ENCODE results near the gene NOL11. TPM values are rescaled to one million over a fixed set of nuclear protein-coding genes. Genes with fewer than 3 reads are reported as not detected.

NOL11 gene
- polyA plus RNA-seq, 1 of the 3 experiments (the other 2 are of a cell fraction) = 27.0 TPM

DNA sequence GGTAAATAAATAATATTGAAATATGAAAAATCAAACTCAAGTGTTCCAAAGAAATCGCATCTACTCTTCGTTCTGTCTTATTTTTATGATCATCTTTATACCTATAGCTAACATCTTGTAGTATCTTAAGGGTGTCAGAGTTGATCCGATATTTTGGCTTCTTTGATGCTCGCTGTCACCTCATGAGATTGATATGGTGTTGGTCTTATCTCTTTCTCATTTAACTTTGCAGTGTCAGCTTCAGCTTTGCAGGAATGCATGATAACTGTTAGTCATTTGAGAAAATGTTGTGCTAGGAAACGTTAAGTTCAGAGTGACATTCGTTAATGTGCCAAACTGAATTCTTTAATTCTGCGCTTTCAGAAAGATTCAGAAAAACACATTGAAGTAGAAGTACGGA lies 19.4 kb downstream of the NOL11 start (continued):
- TF ChIP-seq, protein P1, sequence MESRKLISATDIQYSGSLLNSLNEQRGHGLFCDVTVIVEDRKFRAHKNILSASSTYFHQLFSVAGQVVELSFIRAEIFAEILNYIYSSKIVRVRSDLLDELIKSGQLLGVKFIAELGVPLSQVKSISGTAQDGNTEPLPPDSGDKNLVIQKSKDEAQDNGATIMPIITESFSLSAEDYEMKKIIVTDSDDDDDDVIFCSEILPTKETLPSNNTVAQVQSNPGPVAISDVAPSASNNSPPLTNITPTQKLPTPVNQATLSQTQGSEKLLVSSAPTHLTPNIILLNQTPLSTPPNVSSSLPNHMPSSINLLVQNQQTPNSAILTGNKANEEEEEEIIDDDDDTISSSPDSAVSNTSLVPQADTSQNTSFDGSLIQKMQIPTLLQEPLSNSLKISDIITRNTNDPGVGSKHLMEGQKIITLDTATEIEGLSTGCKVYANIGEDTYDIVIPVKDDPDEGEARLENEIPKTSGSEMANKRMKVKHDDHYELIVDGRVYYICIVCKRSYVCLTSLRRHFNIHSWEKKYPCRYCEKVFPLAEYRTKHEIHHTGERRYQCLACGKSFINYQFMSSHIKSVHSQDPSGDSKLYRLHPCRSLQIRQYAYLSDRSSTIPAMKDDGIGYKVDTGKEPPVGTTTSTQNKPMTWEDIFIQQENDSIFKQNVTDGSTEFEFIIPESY (IDR thresholded peaks at IDR 0.05; ENCODE audit: borderline replicate concordance, low read depth) = no peak

DNA sequence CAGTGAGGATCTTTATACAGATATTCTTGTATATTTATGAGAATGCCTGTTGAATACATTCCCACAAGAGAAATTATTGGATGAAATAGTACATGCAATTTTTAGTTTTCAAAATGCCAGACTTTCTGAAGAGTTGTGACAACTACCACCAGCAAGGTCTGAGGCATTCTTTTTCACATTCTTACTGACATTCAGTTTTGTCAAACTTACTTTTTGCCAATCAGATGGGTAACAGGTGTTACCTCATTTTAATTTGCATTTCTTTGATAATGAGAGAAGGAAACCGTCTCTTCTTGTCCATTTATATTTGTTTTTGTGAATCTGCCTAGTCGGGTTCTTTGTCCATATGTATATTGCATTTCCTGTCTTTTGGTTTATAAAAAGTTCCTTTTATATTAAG lies 24.3 kb downstream of the NOL11 start:
- H3K4me2 ChIP-seq = no peak overlapping the region
- ChIA-PET CTCF (interaction anchor here (0.6 to 1.8 kb wide), 3 partner anchors 24 to 295 kb away, joined by 3 to 5 read pairs (median 3); no protein-coding TSS in a partner anchor), POLR2A (no interaction called here)
- no peaks in the 10 kb centered on the region for H3K9me2 ChIP-seq
- H3K36me3 ChIP-seq (replicated peaks in 1 of 2; ENCODE audit: control insufficient read depth in 1 of 2, insufficient read depth in 2 of 2, low read length in 1 of 2) = peaks cover 60 to 92% of the 10 kb centered on the region in 2 experiments
- no peaks in the 10 kb centered on the region for H4K20me1 ChIP-seq (ENCODE audit: insufficient read depth)
- 93% methylated on average over 2 of the region's 2 CpGs for WGBS (ENCODE audit: low lambda C conversion rate)
- H3K9me3 ChIP-seq = no peaks in the 10 kb centered on the region
- H3K4me3 ChIP-seq (ENCODE audit: low read depth in 2 of 2, low read length in 1 of 2) = no peak overlapping the region
- TF ChIP-seq, protein P2, sequence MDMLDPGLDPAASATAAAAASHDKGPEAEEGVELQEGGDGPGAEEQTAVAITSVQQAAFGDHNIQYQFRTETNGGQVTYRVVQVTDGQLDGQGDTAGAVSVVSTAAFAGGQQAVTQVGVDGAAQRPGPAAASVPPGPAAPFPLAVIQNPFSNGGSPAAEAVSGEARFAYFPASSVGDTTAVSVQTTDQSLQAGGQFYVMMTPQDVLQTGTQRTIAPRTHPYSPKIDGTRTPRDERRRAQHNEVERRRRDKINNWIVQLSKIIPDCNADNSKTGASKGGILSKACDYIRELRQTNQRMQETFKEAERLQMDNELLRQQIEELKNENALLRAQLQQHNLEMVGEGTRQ (IDR thresholded peaks at IDR 0.05; ENCODE audit: borderline replicate concordance, low read depth, low read length) = no peak
- no peak for TF ChIP-seq RFX5 (IDR thresholded peaks at IDR 0.05; ENCODE audit: low read length)
- no peak for TF ChIP-seq GABPA (IDR thresholded peaks at IDR 0.05; ENCODE audit: low read depth)
- no peak for TF ChIP-seq ELF1 (IDR thresholded peaks at IDR 0.05)
- TF ChIP-seq, protein P1 (IDR thresholded peaks at IDR 0.05; ENCODE audit: borderline replicate concordance, low read depth) = no peak
- no peak for TF ChIP-seq TCF12 (IDR thresholded peaks at IDR 0.05)
- no peak for TF ChIP-seq TAF1 (IDR thresholded peaks at IDR 0.05; ENCODE audit: borderline replicate concordance, low read depth, low read length)
- TF ChIP-seq FOXM1 (IDR thresholded peaks at IDR 0.05; ENCODE audit: low read depth) = no peak
- no peak for TF ChIP-seq NRF1 (IDR thresholded peaks at IDR 0.05; ENCODE audit: low read depth, low read length)
- TF ChIP-seq JUND (IDR thresholded peaks at IDR 0.05) = no peak
- TF ChIP-seq EZH2phosphoT487 (IDR thresholded peaks at IDR 0.05; ENCODE audit: borderline replicate concordance, low read depth) = no peak
- TF ChIP-seq, protein P3, sequence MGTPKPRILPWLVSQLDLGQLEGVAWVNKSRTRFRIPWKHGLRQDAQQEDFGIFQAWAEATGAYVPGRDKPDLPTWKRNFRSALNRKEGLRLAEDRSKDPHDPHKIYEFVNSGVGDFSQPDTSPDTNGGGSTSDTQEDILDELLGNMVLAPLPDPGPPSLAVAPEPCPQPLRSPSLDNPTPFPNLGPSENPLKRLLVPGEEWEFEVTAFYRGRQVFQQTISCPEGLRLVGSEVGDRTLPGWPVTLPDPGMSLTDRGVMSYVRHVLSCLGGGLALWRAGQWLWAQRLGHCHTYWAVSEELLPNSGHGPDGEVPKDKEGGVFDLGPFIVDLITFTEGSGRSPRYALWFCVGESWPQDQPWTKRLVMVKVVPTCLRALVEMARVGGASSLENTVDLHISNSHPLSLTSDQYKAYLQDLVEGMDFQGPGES (IDR thresholded peaks at IDR 0.05; ENCODE audit: low read depth, low read length) = no peak
- TF ChIP-seq, protein P4, sequence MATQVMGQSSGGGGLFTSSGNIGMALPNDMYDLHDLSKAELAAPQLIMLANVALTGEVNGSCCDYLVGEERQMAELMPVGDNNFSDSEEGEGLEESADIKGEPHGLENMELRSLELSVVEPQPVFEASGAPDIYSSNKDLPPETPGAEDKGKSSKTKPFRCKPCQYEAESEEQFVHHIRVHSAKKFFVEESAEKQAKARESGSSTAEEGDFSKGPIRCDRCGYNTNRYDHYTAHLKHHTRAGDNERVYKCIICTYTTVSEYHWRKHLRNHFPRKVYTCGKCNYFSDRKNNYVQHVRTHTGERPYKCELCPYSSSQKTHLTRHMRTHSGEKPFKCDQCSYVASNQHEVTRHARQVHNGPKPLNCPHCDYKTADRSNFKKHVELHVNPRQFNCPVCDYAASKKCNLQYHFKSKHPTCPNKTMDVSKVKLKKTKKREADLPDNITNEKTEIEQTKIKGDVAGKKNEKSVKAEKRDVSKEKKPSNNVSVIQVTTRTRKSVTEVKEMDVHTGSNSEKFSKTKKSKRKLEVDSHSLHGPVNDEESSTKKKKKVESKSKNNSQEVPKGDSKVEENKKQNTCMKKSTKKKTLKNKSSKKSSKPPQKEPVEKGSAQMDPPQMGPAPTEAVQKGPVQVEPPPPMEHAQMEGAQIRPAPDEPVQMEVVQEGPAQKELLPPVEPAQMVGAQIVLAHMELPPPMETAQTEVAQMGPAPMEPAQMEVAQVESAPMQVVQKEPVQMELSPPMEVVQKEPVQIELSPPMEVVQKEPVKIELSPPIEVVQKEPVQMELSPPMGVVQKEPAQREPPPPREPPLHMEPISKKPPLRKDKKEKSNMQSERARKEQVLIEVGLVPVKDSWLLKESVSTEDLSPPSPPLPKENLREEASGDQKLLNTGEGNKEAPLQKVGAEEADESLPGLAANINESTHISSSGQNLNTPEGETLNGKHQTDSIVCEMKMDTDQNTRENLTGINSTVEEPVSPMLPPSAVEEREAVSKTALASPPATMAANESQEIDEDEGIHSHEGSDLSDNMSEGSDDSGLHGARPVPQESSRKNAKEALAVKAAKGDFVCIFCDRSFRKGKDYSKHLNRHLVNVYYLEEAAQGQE (IDR thresholded peaks at IDR 0.05; ENCODE audit: low read depth, low read length) = no peak
- no peak for TF ChIP-seq MEF2A (IDR thresholded peaks at IDR 0.05; ENCODE audit: borderline replicate concordance, low read depth)
- TF ChIP-seq FOSL2 (IDR thresholded peaks at IDR 0.05; ENCODE audit: borderline replicate concordance, low read depth) = no peak
- no peak for TF ChIP-seq SIN3A (IDR thresholded peaks at IDR 0.05; ENCODE audit: borderline replicate concordance, low read depth, low read length)
- no peak overlapping the region for H3K27ac ChIP-seq (ENCODE audit: low read depth in 2 of 2, low read length in 1 of 2)
- no peak for DNase-seq
- H3K27me3 ChIP-seq (ENCODE audit: insufficient read depth) = no peaks in the 10 kb centered on the region
- no peaks in the 10 kb centered on the region for H3K4me1 ChIP-seq (ENCODE audit: control insufficient read depth in 1 of 2, insufficient read depth in 2 of 2, low read depth in 1 of 2, low read length in 1 of 2)
- H3F3A ChIP-seq (replicated peaks; ENCODE audit: insufficient read depth) = peaks cover 12% of the 10 kb centered on the region
- H2AFZ ChIP-seq (ENCODE audit: low read depth) = no peak overlapping the region
- no peak overlapping the region for H3K9ac ChIP-seq
- no peaks in the 10 kb centered on the region for H3K79me2 ChIP-seq (ENCODE audit: insufficient read depth)

All from SK-N-SH (cell line).